T-helper 9 cell (primary cell): ENCODE measurements around the gene CDH15.

ENCODE experiments used
- DNase-seq: peaks from one replicate; pipeline ENCODE4 v3.0.0-alpha.2; 2020

CDH15 gene

DNA sequence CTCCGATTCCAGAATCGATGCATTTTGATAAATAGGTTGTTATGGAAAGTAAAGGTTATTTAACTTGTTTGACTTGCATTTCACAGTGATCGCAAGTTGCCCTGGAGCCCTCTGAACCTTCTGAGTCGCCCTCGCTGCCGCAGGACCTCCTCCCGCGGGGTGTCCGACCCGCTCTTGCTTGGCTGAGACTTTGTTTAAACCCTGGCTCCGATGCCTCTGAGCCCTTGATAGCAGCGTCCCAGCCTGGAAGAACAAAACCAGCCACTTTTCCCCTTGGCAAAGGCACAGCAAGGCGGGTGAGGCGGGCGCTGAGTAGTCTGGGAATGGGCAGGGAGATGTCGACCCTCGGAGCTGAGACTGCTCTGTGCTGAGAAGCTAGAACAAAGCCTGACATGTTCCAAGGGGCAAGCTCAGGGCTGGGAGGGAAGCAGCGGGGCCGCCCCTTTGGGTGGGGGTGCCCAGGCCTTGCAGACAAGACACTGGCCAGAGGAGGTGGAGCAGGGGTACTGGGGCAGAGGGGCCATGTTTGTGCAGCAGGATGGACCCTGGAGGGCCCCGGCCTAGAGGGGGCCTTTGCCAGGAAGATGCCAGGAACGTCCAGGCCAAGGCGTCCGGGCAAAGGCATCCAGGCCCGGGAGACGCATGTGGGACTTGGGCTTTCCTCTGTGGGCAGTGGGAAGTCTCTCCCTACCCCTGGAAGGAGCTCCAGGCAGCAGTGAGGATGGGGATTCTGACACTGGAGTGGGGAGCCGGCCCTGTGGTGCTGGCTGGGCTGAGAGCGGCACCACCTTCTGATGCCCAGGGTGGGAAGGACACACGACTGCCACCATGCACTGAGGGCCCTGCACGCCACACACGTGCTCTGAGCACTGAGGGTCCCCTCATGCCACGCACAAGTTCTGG is 30.3 kb upstream of the CDH15 start:
- no peak for DNase-seq

DNA sequence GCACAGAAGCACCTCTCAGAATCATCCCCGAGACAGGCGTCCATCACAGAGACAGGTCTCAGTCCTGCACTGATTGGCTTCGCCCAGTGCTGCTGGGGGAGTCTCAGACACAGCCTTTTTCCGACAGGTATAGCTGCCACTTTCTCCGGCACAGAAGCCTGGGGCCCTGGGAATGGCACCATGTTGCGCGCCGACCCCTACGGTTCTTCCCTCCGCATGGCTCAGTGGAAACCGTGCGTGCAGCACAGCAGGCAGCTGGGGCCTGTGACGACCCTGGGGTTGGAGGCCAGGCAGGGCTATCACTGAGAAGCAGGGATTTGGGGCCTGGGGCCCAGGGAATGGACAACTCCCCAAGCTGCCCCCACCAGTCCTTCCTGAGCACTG is 29.7 kb upstream of the CDH15 start:
- no peak for DNase-seq

DNA sequence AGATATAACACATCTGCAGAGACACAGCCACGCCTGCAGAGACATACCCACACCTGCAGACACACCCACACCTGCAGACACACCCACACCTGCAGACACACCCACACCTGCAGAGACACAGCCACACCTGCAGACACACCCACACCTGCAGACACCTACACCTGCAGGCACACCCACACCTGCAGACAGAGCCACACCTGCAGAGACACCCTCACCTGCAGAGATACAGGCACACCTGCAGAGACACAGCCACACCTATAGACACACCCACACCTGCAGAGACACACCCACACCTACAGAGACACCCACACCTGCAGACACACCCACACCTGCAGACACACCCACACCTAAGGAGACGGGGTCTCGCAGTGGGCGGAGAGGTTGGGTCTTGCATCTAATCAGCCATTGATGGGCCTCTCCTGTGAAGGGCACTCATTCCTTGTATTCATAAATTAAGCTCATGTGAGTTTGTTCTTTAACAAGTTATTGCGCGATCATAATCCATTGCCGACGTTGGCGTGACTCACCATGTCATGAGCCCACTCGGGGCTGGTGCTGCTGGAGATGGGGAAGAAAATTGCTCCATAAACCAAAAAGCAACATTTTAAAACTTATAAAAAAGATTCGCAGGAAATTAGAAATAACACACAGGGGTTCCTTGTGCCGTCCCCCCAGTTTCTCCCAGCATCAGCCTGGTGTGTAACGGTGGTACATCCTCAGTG is 28.9 kb upstream of the CDH15 start:
- no peak for DNase-seq

DNA sequence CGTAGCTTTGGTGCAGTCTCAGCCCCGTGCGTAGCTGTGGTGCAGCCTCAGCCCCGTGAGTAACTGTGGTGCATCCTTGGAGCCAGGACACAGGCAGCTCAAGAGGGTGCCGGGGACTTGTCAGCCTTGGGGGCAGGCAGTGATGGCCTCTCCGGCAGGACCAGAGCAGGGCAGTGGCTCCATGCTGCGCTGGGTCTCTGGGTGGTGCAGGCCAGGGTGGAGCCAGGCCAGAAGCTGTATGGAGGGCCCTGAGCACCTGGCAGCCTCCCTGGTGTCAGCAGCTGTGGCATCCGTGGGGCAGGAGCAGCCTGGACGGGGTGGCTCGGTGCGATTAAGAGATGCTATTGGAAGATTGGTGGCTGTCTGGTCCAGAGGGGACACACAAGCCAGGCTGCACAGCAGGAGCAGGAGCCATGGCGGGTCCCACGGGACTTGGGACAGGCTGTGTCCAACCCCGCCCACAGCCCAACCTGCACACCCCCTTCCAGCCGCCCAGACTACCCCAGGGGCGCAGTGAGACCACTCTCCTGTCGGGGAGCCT is 28.3 kb upstream of the CDH15 start:
- DNase-seq, result no peak

DNA sequence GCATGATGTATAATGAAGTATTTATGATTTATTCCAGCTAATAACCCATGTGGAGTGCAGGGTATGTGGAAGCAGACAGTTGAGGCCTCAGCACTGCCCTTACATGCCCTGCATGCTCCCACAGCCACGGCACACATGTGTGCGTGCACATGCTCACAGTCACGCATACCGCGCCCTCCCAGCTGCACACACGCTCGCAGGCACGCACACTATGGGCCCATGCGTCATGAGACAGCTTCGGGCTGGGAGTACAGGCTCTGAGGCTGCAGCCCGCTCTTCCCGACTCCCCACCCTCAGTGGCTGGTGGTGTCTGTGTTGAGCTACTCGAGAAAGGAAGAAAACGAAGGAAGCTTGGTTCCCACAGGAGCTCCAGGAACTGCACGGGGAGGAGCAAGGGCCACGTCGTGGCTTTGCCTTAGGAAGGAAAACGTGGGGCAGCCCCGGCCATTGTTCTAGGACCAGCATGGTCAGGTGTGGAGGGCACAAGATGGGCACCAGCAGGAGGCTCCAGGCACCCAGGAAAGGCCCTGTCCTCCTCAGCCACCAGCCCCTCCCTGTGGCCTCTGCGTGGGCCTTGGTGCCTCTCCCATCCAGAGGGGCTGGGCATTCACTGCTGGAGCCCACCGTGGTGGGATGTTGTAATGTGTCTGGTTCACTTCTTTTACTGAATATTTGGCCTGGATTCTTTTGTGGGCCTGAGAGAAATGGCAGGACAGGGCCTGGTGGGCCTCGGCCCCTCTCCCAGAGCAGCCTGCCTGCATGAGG is 27.5 kb upstream of the CDH15 start:
- no peak for DNase-seq

DNA sequence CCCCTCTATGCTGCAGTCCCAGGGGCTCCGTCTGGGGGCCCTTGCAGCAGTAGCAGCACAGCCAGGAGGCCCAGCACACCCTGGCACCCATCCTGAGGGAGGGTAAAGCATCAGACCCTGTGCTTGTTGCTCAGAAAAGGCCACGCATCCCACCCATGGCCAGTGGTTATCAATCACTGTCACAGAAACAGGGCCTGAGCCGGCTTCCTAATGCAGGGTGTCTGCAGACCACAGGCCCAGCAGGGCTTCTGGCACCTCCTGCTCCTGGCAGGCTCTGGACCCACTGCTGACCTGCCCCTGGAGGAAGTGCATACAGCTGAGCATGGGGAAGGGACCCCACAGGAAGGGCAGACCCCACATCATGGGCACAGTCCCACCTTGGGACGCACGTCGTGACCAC is 26.9 kb upstream of the CDH15 start:
- no peak for DNase-seq

DNA sequence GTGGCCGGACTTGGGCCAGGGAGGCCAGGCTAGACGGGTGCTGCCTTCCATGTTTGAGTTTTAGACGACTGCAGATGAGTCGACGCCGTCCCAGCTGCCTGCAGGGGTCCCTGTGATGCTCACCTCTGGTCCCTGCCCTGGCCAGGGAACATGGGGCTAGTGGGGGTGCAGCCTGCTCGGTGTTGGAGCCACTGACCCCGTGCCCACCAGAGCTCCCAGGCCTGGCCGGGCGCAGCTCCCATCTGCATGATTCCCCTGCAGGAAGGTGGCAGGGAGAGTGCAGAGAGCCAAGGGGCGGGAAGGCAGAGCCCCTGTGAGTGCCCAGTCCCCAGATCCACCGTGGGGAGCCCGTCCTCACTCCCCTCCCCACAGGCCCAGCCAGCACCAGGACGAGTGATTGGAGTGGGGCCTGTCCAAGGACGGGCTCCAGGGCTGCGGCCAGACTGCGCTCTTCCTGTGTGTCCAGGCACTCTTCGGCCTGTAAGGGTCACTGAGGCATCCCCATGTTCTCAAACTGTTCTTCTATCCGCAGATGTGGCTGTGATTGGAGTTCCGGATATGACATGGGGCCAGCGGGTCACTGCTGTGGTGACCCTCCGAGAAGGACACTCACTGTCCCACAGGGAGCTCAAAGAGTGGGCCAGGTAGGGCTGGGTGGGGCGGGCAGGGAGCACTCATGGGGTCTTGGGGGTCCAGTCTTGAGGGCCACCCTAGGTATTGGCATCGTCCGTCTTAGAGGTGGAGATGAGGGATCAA is 26.0 kb upstream of the CDH15 start:
- DNase-seq, result no peak

DNA sequence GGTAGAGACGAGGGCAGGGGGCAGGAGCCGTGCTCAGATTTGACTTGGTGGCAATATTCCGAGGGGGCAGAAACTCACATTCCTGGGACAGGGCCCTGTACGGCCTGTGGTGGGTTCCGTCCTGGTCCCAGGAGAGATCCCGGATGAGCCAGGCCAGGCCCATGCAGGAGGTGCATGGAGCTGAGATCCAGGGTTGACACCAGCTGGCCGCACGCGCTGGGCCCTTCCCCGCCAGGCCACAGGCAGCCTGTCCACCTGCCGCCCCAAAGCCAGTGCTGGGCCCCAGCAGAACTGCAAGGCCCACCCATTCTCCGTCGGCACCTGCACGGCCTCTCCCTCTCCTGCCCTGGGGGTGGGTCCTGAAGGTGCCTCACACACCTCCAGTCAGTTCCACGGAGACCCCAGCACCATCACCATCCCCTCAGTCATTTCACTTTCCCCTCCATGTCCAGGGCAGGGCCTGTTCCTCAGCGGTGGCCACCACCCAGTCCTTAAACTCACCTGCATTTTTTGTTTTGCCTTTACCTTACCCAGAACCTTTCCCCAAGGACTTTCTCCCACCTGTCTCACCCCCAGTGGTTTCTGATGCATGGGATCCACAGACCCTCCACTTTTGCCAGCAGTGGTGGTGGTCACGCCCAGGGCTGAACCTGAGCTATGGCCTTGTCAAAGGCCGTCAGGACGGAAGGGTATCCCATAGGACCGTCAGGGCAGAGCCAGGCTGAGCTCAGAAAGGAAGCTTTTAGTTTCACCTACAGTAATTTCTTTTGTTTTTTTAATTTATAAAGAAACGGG is 25.1 kb upstream of the CDH15 start:
- no peak for DNase-seq

DNA sequence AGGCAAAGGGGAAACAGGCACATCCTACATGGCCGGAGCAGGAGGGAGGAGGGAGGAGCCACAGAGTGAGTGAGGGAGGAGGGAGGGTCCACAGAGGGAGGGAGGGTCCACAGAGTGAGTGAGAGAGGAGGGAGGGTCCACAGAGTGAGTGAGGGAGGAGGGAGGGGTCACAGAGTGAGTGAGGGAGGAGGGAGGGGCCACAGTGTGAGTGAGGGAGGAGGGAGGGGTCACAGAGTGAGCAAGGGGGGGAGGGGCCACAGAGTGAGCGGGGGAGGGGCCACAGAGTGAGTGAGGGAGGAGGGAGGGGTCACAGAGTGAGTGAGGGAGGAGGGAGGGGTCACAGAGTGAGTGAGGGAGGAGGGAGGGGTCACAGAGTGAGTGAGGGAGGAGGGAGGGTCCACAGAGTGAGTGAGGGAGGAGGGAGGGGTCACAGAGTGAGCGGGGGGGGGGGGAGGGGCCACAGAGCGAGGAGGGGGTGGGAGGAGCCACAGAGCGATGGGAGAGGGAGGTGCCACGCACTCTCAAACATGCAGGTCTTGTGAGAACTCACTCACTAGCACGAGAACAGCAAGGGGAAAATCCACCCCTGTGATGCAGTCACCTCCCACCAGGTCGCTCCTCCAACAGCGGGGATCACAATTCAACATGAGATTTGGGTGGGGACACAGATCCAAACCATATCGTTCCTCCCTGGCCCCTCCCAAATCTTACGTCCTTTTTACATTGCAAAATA is 24.3 kb upstream of the CDH15 start:
- DNase-seq, result no peak

DNA sequence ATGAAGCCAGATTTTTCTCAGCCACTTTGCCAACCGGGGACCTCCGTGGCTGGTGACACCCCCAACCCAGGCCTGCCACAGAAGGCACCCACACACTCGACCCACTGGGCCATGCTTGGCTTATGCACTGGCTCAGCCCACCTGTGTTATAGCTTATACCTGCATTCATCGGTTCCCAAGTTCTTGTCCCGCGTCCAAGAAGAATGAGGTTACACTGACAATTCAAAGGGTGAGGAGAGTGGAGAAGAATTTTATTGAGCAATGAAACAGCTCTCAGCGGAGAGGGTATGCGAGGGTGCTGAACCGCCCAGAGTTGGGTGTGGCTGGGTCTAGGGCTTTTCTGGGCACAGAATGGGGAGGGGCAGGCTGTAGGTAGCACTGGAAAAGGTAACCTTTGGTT is 22.2 kb upstream of the CDH15 start:
- DNase-seq, result no peak

DNA sequence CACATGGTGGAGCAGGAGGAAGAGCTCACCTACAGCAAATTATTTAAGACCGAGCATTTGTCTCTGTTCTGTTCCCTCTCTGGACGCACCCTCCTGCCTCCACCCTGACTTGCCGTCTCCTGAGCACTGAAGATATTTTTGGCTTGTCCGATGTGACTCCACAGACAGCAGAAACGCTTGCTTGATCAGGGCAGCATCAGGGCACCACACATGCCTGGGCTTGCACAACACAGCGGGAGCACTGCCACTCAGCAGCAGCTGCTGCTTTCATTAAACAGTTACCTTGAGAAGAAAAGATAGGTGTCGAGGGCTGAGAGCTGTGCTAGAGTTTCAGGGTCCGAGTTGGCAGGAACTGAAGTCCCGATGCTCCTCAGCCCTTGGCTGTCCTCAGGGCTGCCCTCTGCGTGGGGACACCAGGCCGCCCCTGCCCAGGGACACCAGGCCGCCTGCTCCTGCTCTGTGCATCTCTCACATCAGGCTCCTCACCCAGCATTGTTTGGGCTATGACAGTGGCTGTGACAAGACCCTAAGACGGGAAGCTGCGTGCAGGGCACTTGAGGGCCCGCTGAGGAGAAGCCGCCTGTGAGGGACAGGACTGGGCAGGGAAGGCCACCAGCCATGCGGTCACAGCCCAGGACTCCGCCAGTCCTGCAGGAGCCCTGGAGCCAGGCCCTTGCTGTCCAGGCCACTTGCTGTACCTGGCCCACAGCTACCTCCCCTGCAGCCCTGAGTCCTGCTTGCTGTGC is 21.3 kb upstream of the CDH15 start:
- no peak for DNase-seq

DNA sequence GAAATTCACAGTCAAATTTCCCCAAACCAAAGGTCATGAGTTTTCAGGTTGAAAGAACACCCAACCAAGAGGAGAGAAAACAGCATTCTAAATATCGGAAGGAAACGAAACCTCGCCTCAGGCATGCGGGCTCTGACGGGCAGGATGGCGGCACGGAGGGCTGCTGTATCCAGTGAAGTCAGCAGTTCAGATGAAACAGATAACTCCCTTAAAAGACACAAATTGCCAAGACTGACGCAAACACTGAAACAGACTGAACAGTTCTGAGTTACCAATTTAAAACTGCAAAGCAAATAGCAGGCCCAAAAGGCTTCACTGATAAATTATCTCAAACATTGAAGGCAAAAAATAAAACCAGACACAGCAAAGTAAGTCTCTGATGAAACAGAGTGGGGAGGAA is 20.6 kb upstream of the CDH15 start:
- no peak for DNase-seq

DNA sequence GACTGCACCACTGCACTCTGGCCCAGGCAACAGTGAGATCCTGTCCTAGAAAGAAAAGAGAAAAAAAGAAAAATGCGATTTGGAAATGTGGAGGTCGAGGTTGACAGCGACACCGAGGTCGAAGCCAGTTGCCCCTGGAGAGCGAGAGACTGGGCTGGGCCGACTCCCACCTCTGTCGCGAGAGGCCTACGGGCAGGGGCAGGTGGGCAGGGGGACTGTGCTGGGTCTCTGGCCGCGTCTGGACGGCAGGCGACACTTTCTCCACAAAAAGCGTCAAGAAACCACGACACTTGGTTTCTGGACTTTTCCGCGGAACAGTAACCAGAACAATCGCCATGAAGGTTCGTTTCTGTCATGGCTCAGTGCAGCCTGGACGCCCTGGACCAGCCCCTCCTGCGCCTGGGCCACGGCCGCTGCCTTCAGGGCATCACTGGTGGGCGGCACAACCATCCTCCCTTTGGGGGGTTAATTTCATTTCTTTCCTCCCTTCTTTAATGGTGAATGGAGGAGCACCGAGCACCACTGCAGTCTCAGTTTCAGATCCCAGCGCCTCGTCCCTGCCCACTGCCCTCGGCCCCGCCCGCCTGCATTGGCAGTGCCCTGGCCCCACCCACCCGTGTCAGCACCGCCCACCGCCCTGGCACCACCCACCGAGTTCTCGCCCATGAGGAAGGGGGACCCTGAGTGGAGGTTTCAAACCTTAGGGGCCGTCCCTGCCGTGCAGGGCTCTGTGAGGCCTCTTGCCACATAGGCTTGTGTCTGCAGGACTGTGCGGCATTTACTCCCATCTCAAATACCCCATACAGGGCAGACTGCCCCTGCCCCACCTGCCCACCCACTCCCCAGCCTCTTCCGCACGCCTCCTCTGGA is 18.5 kb upstream of the CDH15 start:
- DNase-seq, result no peak

DNA sequence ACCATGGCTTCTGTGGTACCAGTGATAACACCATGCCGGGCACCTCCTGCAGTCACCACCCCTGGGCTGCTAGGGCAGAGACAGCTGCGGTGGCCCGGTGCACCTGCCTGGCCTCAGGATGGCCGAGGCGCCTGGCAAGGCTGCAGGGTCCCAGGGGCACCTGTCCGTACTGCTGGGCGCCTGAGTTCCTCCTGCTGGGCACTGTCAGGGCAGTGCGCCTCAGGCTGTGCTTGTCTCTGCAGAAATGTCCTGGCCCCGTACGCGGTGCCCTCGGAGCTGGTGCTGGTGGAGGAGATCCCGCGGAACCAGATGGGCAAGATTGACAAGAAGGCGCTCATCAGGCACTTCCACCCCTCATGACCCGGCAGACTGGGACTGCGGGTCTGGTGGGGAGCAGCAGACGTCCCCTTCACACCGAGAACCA is 17.7 kb upstream of the CDH15 start:
- no peak for DNase-seq

DNA sequence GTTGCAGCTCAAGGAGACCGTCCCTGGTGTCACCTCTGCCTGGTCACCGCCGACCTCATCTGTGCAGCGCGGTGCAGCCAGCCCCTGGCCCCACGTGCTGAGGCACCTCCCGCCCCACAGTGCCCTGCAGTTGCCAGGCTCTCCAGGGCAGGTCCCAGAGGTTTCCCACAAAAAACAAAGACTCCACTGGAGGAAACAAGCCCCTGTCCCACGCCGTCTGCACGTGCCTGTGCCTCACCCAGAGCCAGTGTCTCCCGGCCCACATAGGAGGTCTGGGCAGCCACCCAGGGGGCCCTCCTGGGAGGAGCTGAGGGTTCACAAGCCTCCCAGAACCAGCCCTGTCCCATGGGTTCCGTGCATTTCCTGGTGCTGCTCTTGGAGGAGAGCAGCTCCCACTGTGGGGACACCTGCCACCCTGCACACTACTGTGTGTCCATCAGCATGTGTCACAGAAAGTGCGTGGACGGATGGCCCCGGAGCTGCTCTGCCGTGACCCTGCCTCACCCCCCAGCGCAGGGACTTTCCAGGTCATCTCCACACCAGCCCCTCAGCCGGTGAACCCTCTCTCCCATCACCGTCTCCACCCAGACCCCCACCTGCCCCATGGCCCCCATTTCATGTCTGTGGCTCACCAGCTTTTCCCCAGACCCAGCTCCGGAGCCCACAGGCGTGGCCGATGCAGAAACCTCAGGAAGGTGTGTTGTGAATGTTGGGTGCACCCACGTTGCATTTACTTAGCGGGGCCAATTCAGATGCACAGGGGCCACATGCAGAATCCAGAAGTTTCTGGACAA is 17.0 kb upstream of the CDH15 start:
- no peak for DNase-seq

DNA sequence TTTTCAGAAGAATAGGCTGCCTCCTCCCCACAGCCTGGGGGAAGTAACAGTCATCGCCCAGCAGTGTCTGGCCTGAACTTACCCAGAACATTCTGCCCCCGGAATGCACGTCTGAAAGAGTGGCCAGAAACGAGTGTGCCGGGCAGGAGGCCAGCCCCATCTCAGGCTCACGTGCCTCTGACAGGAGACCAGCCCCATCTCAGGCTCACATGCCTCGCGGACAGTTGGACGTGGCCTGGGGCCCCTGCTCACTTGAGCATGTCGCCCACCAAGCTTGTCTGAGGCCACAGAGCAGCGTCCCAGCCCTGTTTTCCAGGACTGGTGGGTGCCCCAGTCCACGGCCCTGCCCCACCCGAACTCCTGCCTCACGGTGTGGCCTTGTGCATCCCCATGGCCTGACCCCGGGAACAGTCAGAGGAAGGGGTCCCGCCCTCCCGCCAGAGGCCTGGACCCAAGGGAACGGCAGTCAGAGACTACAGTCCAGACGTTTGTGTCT is 16.3 kb upstream of the CDH15 start:
- no peak for DNase-seq

DNA sequence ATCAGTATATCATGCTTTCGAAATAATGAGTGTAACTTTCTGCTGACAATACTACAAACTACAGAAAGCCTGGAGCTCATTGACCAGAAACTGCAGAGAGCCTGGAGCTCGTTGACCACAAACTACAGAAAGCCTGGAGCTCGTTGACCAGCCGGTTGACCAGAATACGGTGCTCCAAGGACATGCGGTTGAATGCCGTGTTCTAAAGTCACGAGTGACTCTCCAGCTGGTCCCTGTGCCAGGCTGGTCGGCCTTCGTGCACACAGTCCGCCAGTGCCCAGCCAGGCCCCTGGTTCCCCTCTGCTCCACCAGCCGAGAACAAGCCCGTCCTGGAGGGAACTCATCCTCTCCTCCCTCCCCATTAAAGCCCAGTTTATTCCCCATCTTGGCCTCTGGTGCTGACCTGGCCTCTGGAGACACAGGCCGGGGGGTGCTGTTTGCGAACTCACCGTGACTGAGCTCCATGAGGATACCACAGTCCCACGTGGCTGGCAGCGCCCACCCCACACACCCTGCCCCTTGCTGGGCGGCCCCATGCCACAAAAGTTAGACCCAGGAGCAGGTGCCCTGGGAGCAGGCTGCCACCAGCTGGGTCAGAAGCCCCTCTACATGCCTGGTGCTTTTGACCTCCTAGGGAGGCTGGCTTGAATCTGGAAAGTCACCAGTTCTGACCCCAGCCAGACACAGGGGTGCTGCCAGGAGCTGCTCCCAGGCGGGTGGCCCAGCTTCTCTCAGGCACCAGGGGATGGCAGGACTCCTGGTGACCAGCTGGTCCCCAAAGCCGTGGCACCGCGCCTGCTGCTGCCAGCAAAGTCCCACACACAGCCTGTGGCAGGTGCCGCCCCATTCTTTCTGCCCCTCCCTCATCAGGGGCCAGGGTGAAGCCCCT is 15.5 kb upstream of the CDH15 start:
- DNase-seq, result no peak
